B cell (primary cell): ENCODE data around the gene ETV3L. TPM values are rescaled to one million over a fixed set of nuclear protein-coding genes. Genes with fewer than 3 reads are reported as not detected.

Experiments
- ATAC-seq: fragments of 200-7000 bp; cut with Tn5 transposase; one replicate; pipeline ENCODE4 v1.10.0; 2021; ENCODE audit warnings: low read depth, mild to moderate bottlenecking, moderate number of reproducible peaks, moderate library complexity
- CTCF ChIA-PET: fragments of 350-600 bp; sonication (Branson Sonifier 250); formaldehyde crosslinking; loops from one replicate; lab custom pipeline; 2021; ENCODE audit warnings: antibody characterized with exemption, inconsistent platforms; lab: Charles Lee
- POLR2A ChIA-PET: fragments of 350-600 bp; sonication (Branson Sonifier 250); formaldehyde crosslinking; loops from one replicate; lab custom pipeline; 2021; ENCODE audit warnings: antibody characterized with exemption; lab: Charles Lee
- DNase-seq: peaks from one replicate; pipeline ENCODE4 v3.0.0; 2013
- H2AFZ ChIP-seq: 2 replicates; pipeline ENCODE4 v1.6.1; 2012; ENCODE audit warnings: mild to moderate bottlenecking, low read depth, low read length; ENCODE audit not compliant: insufficient read depth, poor library complexity, severe bottlenecking
- H3K27ac ChIP-seq, 2 donors: 1 replicate in 1 of 2; 2 replicates in 1 of 2; pipeline ENCODE4 v1.5.1; 2012 to 2013; ENCODE audit warnings: low read length in 2 of 2, mild to moderate bottlenecking in 2 of 2, moderate library complexity in 1 of 2
- H3K27me3 ChIP-seq, 4 experiments: fragments of 200-600 bp in 1 of 4; sonication (generic) in 1 of 4; replicated peaks in 1 of 4; 1 replicate in 2 of 4; 2 replicates in 2 of 4; pipeline versions ENCODE4 v1.6.1 to v1.7.0; 2013 to 2016; ENCODE audit warnings: low read length in 3 of 4, mild to moderate bottlenecking in 2 of 4, mixed read lengths in 1 of 4, moderate library complexity in 1 of 4; ENCODE audit not compliant: insufficient read depth in 4 of 4, control insufficient read depth in 3 of 4; ENCODE audit errors: control extremely low read depth in 1 of 4
- H3K36me3 ChIP-seq, 2 experiments: replicated peaks in 1 of 2; 1 replicate in 1 of 2; 2 replicates in 1 of 2; pipeline versions ENCODE4 v1.6.1 to v1.7.1; 2013; ENCODE audit warnings: low read length in 1 of 2; ENCODE audit not compliant: insufficient read depth in 2 of 2, control insufficient read depth in 1 of 2; ENCODE audit errors: control extremely low read depth in 1 of 2, extremely low read depth in 1 of 2
- H3K4me1 ChIP-seq, 2 donors: fragments of 200-600 bp in 1 of 2; sonication (generic) in 1 of 2; 1 replicate in 1 of 2; 2 replicates in 1 of 2; pipeline versions ENCODE4 v1.5.1 to v1.6.1; 2013 to 2017; ENCODE audit warnings: low read length in 2 of 2; ENCODE audit not compliant: control insufficient read depth in 2 of 2, insufficient read depth in 2 of 2
- H3K4me2 ChIP-seq: replicated peaks from 2 replicates; pipeline ENCODE3; 2012; ENCODE audit warnings: mild to moderate bottlenecking, low read depth, low read length; ENCODE audit not compliant: poor library complexity, severe bottlenecking
- H3K4me3 ChIP-seq, 5 experiments: fragments of 200-600 bp in 1 of 5; sonication (generic) in 1 of 5; 1 replicate in 3 of 5; 2 replicates in 2 of 5; pipeline versions ENCODE4 v1.5.1 to v1.7.0; 2011 to 2016; ENCODE audit warnings: low read length in 4 of 5, mild to moderate bottlenecking in 4 of 5, low read depth in 2 of 5, control low read depth in 1 of 5, moderate library complexity in 1 of 5; ENCODE audit not compliant: insufficient read depth in 1 of 5; ENCODE audit errors: control extremely low read depth in 1 of 5, extremely low read depth in 1 of 5
- H3K79me2 ChIP-seq: fragments of 200-600 bp; sonication (generic); one replicate; pipeline ENCODE4 v1.6.0; 2016; ENCODE audit warnings: low read length; ENCODE audit not compliant: control insufficient read depth, insufficient read depth
- H3K9ac ChIP-seq: fragments of 200-600 bp; sonication (generic); 2 replicates; pipeline ENCODE4 v1.6.1; 2017; ENCODE audit warnings: mild to moderate bottlenecking, low read length, moderate library complexity
- H3K9me3 ChIP-seq, 3 donors: one replicate each; pipeline versions ENCODE4 v1.6.1 to v1.7.1; 2013; ENCODE audit warnings: low read length in 2 of 3; ENCODE audit not compliant: control insufficient read depth in 2 of 3, insufficient read depth in 1 of 3; ENCODE audit errors: control extremely low read depth in 1 of 3
- H4K20me1 ChIP-seq: 2 replicates; pipeline ENCODE4 v1.6.0; 2012; ENCODE audit warnings: mild to moderate bottlenecking, low read length; ENCODE audit not compliant: insufficient read depth, control insufficient read depth, poor library complexity, severe bottlenecking
- H3K27ac Mint-ChIP-seq: one replicate; pipeline ENCODE4 v1.8.0; 2021; ENCODE audit warnings: mixed read lengths
- H3K27me3 Mint-ChIP-seq: one replicate; pipeline ENCODE4 v1.8.0; 2021; ENCODE audit warnings: mixed read lengths
- H3K4me1 Mint-ChIP-seq: one replicate; pipeline ENCODE4 v1.8.0; 2021; ENCODE audit warnings: mixed read lengths
- H3K4me3 Mint-ChIP-seq: one replicate; pipeline ENCODE4 v1.8.0; 2021; ENCODE audit warnings: mixed read lengths
- H3K9me3 Mint-ChIP-seq: one replicate; pipeline ENCODE4 v1.8.0; 2022; ENCODE audit warnings: mixed read lengths; ENCODE audit not compliant: insufficient read depth
- EZH2 ChIP-seq: IDR thresholded peaks from 2 replicates; pipeline ENCODE4 v1.6.1; 2012; ENCODE audit warnings: borderline replicate concordance, low read depth, mild to moderate bottlenecking, moderate library complexity, low read length; ENCODE audit not compliant: insufficient read depth, poor library complexity, severe bottlenecking
- WGBS: methylation state at CpG from one replicate; pipeline ENCODE4 v1.1.5; 2013; ENCODE audit warnings: missing lambda C conversion rate; ENCODE audit not compliant: insufficient coverage; 5-methylcytosine and 5-hydroxymethylcytosine counted together
- intact Hi-C: fragments of 100-400 bp; cut with micrococcal nuclease; formaldehyde crosslinking; loops from one replicate; pipeline ENCODE4 v1.10.0; 2022
- polyA plus RNA-seq: library from polyadenylated mRNA; depleted of rRNA; stranded (reverse); fragments of >200 nt; gene quantifications from 2 replicates; pipeline ENCODE4 v1.2.3, GENCODE V29; 2012
- total RNA-seq, 2 donors: library from RNA; stranded (reverse); fragments of 120-200 nt in 1 of 2; gene quantifications; 1 replicate in 1 of 2; 2 replicates in 1 of 2; pipeline versions ENCODE4 v1.2.3 to v1.2.4, GENCODE V29; 2013 to 2022
- TF ChIP-seq, protein P1 (sequence below): fragments of 200-600 bp; IDR thresholded peaks from one replicate; pipeline ENCODE4 v1.8.0; 2022; ENCODE audit warnings: antibody characterized with exemption, mild to moderate bottlenecking

Gene ETV3L
- total and polyA plus RNA-seq, 2 donors (not counting 1 experiment from before 2014, with no cell fraction given): not detected

DNA sequence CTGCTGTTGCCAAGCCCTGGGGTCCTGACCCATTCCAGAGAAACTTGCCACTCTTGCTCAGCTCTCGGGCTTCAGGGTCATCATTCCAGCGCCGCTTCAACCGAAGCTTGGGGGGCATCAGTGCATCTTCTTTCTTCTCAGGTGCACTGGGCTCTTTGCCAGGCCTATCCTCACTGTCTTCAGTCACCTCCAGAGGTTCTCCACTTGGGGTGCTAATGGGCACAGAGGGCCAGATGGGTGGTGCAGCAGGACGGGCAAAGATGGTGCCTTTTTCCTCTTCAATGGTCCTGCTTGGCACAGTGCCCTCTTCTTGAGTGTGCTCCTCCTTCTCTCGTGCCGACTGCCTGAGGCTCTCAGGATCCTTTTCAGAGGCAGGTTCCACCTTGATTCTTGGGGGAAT lies 25.2 kb upstream of the ETV3L start:
- H3K4me2 ChIP-seq: no peak overlapping the region
- H4K20me1 ChIP-seq: peaks cover 15% of the 10 kb centered on the region
- ChIA-PET POLR2A (no interaction called here), CTCF (interaction anchor here (1.0 kb wide), 1 partner anchor 35 kb away, joined by 3 read pairs; no protein-coding TSS in a partner anchor)
- no peak for ATAC-seq
- intact Hi-C loops: no loop called here
- 95% methylated on average over 5 of the region's 7 CpGs for WGBS
- no peak overlapping the region for H3K27ac ChIP-seq
- TF ChIP-seq, protein P1, sequence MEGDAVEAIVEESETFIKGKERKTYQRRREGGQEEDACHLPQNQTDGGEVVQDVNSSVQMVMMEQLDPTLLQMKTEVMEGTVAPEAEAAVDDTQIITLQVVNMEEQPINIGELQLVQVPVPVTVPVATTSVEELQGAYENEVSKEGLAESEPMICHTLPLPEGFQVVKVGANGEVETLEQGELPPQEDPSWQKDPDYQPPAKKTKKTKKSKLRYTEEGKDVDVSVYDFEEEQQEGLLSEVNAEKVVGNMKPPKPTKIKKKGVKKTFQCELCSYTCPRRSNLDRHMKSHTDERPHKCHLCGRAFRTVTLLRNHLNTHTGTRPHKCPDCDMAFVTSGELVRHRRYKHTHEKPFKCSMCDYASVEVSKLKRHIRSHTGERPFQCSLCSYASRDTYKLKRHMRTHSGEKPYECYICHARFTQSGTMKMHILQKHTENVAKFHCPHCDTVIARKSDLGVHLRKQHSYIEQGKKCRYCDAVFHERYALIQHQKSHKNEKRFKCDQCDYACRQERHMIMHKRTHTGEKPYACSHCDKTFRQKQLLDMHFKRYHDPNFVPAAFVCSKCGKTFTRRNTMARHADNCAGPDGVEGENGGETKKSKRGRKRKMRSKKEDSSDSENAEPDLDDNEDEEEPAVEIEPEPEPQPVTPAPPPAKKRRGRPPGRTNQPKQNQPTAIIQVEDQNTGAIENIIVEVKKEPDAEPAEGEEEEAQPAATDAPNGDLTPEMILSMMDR: no peak
- no peak for TF ChIP-seq EZH2
- H3K9ac ChIP-seq: no peak overlapping the region
- no peak for DNase-seq
- no peaks in the 10 kb centered on the region for H3K27me3 ChIP-seq
- H3K4me3 Mint-ChIP-seq: no peak overlapping the region
- H3K79me2 ChIP-seq: peaks cover 4% of the 10 kb centered on the region
- H3K9me3 ChIP-seq: no peaks in the 10 kb centered on the region
- no peak overlapping the region for H3K27ac Mint-ChIP-seq
- H3K9me3 Mint-ChIP-seq: no peaks in the 10 kb centered on the region
- no peaks in the 10 kb centered on the region for H3K4me1 ChIP-seq
- no peaks in the 10 kb centered on the region for H3K27me3 Mint-ChIP-seq
- peaks cover 6 to 50% of the 10 kb centered on the region in 2 experiments for H3K36me3 ChIP-seq
- H3K4me3 ChIP-seq: no peak overlapping the region
- H3K4me1 Mint-ChIP-seq: no peaks in the 10 kb centered on the region
- H2AFZ ChIP-seq: no peak overlapping the region

DNA sequence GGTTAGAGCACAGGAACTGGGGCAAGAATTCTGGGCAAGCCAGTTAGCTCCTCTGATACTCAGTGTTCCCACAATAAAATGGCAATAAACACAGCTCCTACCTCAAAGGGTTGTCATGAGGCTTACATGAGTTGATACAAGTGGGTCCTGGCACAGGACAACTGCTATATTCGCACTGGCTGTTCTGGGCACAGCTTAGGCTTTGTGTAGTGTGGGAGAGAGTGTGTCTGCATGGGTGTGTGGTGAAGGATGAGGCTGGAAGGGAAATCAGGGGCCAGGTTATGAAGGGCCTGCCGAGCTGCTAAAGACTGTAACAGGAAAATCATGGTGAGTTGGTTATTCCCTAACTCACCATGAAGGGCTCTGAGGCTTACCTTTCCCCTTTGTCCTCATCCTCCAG lies 19.8 kb upstream of the ETV3L start:
- no peak overlapping the region for H3K4me3 Mint-ChIP-seq

More for the DNA sequence above, 19.8 kb upstream of the ETV3L start:
- CTCF ChIA-PET: no interaction called here
- H3K9me3 ChIP-seq: no peaks in the 10 kb centered on the region
- no peak overlapping the region for H2AFZ ChIP-seq
- DNase-seq: no peak
- H3K9ac ChIP-seq: no peak overlapping the region
- peaks cover 8% of the 10 kb centered on the region for H4K20me1 ChIP-seq
- no peak overlapping the region for H3K4me2 ChIP-seq
- Mint-ChIP-seq H3K4me1 (peaks cover 13% of the 10 kb centered on the region), H3K27ac (no peak overlapping the region), H3K9me3 (no peaks in the 10 kb centered on the region), H3K27me3 (no peaks in the 10 kb centered on the region)
- POLR2A ChIA-PET: no interaction called here
- 100% methylated on average over 2 of the region's 2 CpGs for WGBS
- no peak for TF ChIP-seq EZH2
- peaks cover 0 to 21% of the 10 kb centered on the region in 2 experiments for H3K36me3 ChIP-seq
- H3K79me2 ChIP-seq: no peaks in the 10 kb centered on the region
- intact Hi-C loops: no loop called here
- H3K27ac ChIP-seq: no peak overlapping the region
- H3K27me3 ChIP-seq: no peaks in the 10 kb centered on the region
- H3K4me3 ChIP-seq: no peak overlapping the region
- ATAC-seq: no peak
- H3K4me1 ChIP-seq: peaks cover 11 to 12% of the 10 kb centered on the region in 2 donors
